Pulmonary artery endothelial cell (primary cell): ENCODE measurements around the gene GASK1A. TPM values are rescaled to one million over a fixed set of nuclear protein-coding genes. Genes with fewer than 3 reads are reported as not detected.

Experiments used
- total RNA-seq: library from RNA; depleted of rRNA; stranded (reverse); fragments of >200 nt; gene quantifications from 2 replicates; pipeline ENCODE4 v1.2.3, GENCODE V29; 2014

Gene GASK1A
- total RNA-seq, 1 donor from 2014 or later = under 0.01 TPM

Other genes starting within 250 kb of the GASK1A start
- 0.07 and 0.33 TPM in 2 replicates for gene CCDC13, start 206.1 kb upstream of the GASK1A start, total RNA-seq
- gene HIGD1A, start 174.8 kb upstream of the GASK1A start, total RNA-seq = 139 and 144 TPM in 2 replicates
- not detected in 2 replicates for gene ACKR2, start 169.9 kb upstream of the GASK1A start, total RNA-seq
- not detected in 2 replicates for gene CYP8B1, start 103.4 kb upstream of the GASK1A start, total RNA-seq
- 1.3 and 1.4 TPM in 2 replicates for gene ZNF662, start 73.2 kb upstream of the GASK1A start, total RNA-seq
- 6.5 and 6.9 TPM in 2 replicates for gene POMGNT2, start 126.8 kb downstream of the GASK1A start, total RNA-seq